Caki2 (cell line): ENCODE measurements around the gene ERGIC1. TPM values are rescaled to one million over a fixed set of nuclear protein-coding genes. Genes with fewer than 3 reads are reported as not detected.
"Not testable (repeated sequence)": the region's sequence is repeated elsewhere in the genome, so short reads cannot be mapped to it uniquely, and the experiment has no call there.

Source experiments
- DNase-seq: peaks from one replicate; pipeline ENCODE4 v3.0.0-alpha.2; 2015; ENCODE audit warnings: low read depth
- in situ Hi-C: cut with HindIII; loops from 2 replicates; pipeline ENCODE4 v1.10.0; 2016; ENCODE audit warnings: low sequenced_read_pairs, low pct_unique_long_range_greater_than_20kb, mixed read lengths
- total RNA-seq: library from RNA; depleted of rRNA; stranded (reverse); fragments of >200 nt; shearing (Covaris generic); gene quantifications from 2 replicates; pipeline ENCODE4 v1.2.3, GENCODE V29; 2014; ENCODE audit warnings: low replicate concordance

The ERGIC1 gene
- total RNA-seq, 1 experiment from 2014 or later, result 84.8 TPM

GRCh38 chr5:172838151-172838875 lies 4.3 kb downstream of the ERGIC1 start:
- in situ Hi-C loops, result no loop called here
- no peak for DNase-seq

GRCh38 chr5:172839669-172840431 lies 5.8 kb downstream of the ERGIC1 start:
- no peak for DNase-seq
- in situ Hi-C loops, result no loop called here

- no peak for DNase-seq
- in situ Hi-C loops, result no loop called here
Measured at GRCh38 chr5:172840432-172841154, 6.5 kb downstream of the ERGIC1 start.

GRCh38 chr5:172841256-172841655 lies 7.2 kb downstream of the ERGIC1 start:
- DNase-seq, result no peak
- in situ Hi-C loops, result no loop called here

- in situ Hi-C loops, result no loop called here
- DNase-seq, result no peak
Measured at GRCh38 chr5:172843825-172844576, 9.9 kb downstream of the ERGIC1 start.

- in situ Hi-C loops, result no loop called here
- no peak for DNase-seq
Measured at GRCh38 chr5:172844577-172844838, 10.5 kb downstream of the ERGIC1 start.

- DNase-seq, result no peak
- in situ Hi-C loops, result no loop called here
Measured at GRCh38 chr5:172845154-172845553, 11.1 kb downstream of the ERGIC1 start.

GRCh38 chr5:172845576-172845975 lies 11.5 kb downstream of the ERGIC1 start:
- DNase-seq, result no peak
- in situ Hi-C loops, result no loop called here

- no peak for DNase-seq
- in situ Hi-C loops, result no loop called here
Measured at GRCh38 chr5:172846249-172846648, 12.2 kb downstream of the ERGIC1 start.

- DNase-seq, result no peak
- in situ Hi-C loops, result no loop called here
Measured at GRCh38 chr5:172846677-172847076, 12.6 kb downstream of the ERGIC1 start.

GRCh38 chr5:172847584-172847983 lies 13.5 kb downstream of the ERGIC1 start:
- DNase-seq, in situ Hi-C loops: not testable (repeated sequence)

GRCh38 chr5:172848419-172848818 lies 14.4 kb downstream of the ERGIC1 start:
- in situ Hi-C loops, result no loop called here
- DNase-seq, result no peak

- peak; percentile 85 for DNase-seq
- in situ Hi-C loops, result no loop called here
Measured at GRCh38 chr5:172849606-172850453, 15.8 kb downstream of the ERGIC1 start.

- in situ Hi-C loops, result no loop called here
- no peak for DNase-seq
Measured at GRCh38 chr5:172850454-172850797, 16.4 kb downstream of the ERGIC1 start.

GRCh38 chr5:172851254-172851653 lies 17.2 kb downstream of the ERGIC1 start:
- in situ Hi-C loops, DNase-seq: not testable (repeated sequence)

GRCh38 chr5:172852490-172853354 lies 18.7 kb downstream of the ERGIC1 start:
- DNase-seq, result no peak

GRCh38 chr5:172853355-172853975 lies 19.4 kb downstream of the ERGIC1 start:
- in situ Hi-C loops, result no loop called here
- DNase-seq, result no peak

More at GRCh38 chr5:172852490-172853354, 18.7 kb downstream of the ERGIC1 start:
- in situ Hi-C loops, result no loop called here
